Spleen (tissue), 7 donors: ENCODE results near the gene OLFML2B.

Experiments
- POLR2A ChIP-seq, 3 donors: fragments of 450-650 bp; IDR thresholded peaks; one replicate each; pipeline ENCODE4 v1.5.1; 2017; ENCODE audit warnings: antibody characterized with exemption in 3 of 3, mild to moderate bottlenecking in 1 of 3
- POLR2AphosphoS5 ChIP-seq, 3 donors: sonication (generic); formaldehyde crosslinking; IDR thresholded peaks; one replicate each; pipeline ENCODE4 v1.5.1; 2017; ENCODE audit warnings: antibody characterized with exemption in 3 of 3
- TF ChIP-seq, protein P1 (sequence below), 11 experiments: fragments of 200-600 bp in 7 of 11; fragments of 450-650 bp in 4 of 11; sonication (generic) in 4 of 11; IDR thresholded peaks in 8 of 11; conservative IDR thresholded peaks in 3 of 11; 1 replicate in 7 of 11; 2 replicates in 4 of 11; pipeline versions ENCODE4 v1.4.0 to v1.8.0; 2016 to 2021; ENCODE audit warnings: antibody characterized with exemption in 11 of 11, inconsistent platforms in 4 of 11, mild to moderate bottlenecking in 1 of 11
- donor health status: DM: no; HTN: no; CAD: no; lungs with moderate emphysema.
- donor health status: DM: no; HTN: no; CAD: no.
- donor health status: DM: no; HTN: no; CAD: no.

DNA sequence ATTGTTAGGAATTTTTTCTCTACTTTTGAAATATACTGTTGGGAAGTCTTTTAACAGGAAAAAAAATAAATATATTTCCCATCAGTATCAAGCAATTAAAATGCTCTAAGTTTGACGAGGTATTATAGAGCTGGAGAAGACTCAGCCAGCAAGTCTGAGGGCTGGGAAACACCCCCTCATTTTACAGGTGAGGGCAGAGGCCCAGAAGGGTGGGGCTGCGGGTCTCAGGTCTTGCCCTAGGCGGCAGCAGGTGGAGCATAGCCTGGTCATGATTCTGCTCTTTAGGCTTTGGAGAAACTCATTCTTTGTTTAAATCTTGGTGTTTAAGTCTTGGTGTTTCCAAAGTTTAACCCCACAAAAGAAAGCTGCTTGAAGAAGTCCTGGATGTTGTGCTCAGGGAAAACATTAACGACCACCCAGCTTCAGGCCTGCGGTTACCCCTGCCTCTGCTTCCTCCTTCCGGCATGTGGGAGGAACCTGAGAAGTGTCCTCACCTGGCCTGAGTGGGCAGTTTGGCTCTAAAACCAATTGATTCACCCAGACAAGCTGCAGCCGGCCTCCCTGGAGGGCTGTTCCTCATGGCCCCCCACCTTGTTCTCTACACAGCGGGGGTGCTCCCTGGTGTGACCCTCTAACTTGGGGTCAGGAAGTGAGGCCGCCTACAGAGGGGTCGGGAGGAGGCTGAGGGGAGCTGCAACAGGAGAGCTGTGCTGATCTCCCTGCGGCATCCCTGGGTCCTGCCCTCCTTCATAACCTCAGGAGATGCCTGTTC, 41.7 kb downstream of the OLFML2B start:
- TF ChIP-seq, protein P1, sequence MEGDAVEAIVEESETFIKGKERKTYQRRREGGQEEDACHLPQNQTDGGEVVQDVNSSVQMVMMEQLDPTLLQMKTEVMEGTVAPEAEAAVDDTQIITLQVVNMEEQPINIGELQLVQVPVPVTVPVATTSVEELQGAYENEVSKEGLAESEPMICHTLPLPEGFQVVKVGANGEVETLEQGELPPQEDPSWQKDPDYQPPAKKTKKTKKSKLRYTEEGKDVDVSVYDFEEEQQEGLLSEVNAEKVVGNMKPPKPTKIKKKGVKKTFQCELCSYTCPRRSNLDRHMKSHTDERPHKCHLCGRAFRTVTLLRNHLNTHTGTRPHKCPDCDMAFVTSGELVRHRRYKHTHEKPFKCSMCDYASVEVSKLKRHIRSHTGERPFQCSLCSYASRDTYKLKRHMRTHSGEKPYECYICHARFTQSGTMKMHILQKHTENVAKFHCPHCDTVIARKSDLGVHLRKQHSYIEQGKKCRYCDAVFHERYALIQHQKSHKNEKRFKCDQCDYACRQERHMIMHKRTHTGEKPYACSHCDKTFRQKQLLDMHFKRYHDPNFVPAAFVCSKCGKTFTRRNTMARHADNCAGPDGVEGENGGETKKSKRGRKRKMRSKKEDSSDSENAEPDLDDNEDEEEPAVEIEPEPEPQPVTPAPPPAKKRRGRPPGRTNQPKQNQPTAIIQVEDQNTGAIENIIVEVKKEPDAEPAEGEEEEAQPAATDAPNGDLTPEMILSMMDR (IDR thresholded peaks at IDR 0.05 in 8 of 11, conservative IDR thresholded peaks at IDR 0.05 in 3 of 11): no peak
- TF ChIP-seq POLR2AphosphoS5 (IDR thresholded peaks at IDR 0.05) (no peak), POLR2A (IDR thresholded peaks at IDR 0.05) (no peak)
